GM06990 (cell line): ENCODE data around the gene ANKDD1A.
A peak's percentile ranks its signal among the peaks of the same experiment; 100 is the strongest.

Source experiments
- DNase-seq: peaks from one replicate; pipeline ENCODE4 v3.0.0-alpha.2; 2011; ENCODE audit not compliant: insufficient read length; ENCODE audit errors: extremely low read depth
- H3K27me3 ChIP-seq: replicated peaks from 2 replicates; pipeline ENCODE4 v1.6.0; 2011; ENCODE audit warnings: low read length; ENCODE audit not compliant: control insufficient read depth, insufficient read depth
- H3K36me3 ChIP-seq: 2 replicates; pipeline ENCODE4 v1.5.1; 2011; ENCODE audit warnings: low read length; ENCODE audit not compliant: control insufficient read depth, insufficient read depth
- H3K4me3 ChIP-seq: replicated peaks from 2 replicates; pipeline ENCODE4 v1.5.1; 2011; ENCODE audit warnings: low read depth, mild to moderate bottlenecking, control low read depth, low read length
- CTCF ChIP-seq: IDR thresholded peaks from 2 replicates; pipeline ENCODE4 v1.5.1; 2011; ENCODE audit warnings: low read length, control low read depth, mild to moderate bottlenecking, inconsistent platforms; ENCODE audit not compliant: insufficient read depth, poor library complexity, severe bottlenecking

ANKDD1A gene

GRCh38 chr15:64975390-64975789, 63.7 kb downstream of the ANKDD1A start:
- no peaks in the 10 kb centered on the region for H3K27me3 ChIP-seq
- DNase-seq, result no peak
- no peak overlapping the region for H3K4me3 ChIP-seq
- H3K36me3 ChIP-seq, result peaks cover 9% of the 10 kb centered on the region
- no peak for TF ChIP-seq CTCF

GRCh38 chr15:64979252-64979710, 67.6 kb downstream of the ANKDD1A start:
- no peak for TF ChIP-seq CTCF
- no peak overlapping the region for H3K4me3 ChIP-seq
- H3K36me3 ChIP-seq, result peaks cover 5% of the 10 kb centered on the region
- no peak for DNase-seq
- no peaks in the 10 kb centered on the region for H3K27me3 ChIP-seq

GRCh38 chr15:64981812-64982431, 70.2 kb downstream of the ANKDD1A start:
- no peak for TF ChIP-seq CTCF
- Histone ChIP-seq H3K4me3 (no peak overlapping the region), H3K36me3 (peaks cover 7% of the 10 kb centered on the region), H3K27me3 (no peaks in the 10 kb centered on the region)
- DNase-seq, result no peak

- Histone ChIP-seq H3K36me3 (peaks cover 8% of the 10 kb centered on the region), H3K27me3 (no peaks in the 10 kb centered on the region), H3K4me3 (no peak overlapping the region)
- no peak for DNase-seq
- TF ChIP-seq CTCF, result no peak
Observed at GRCh38 chr15:64982472-64982871, 70.8 kb downstream of the ANKDD1A start.

- Histone ChIP-seq H3K27me3 (no peaks in the 10 kb centered on the region), H3K4me3 (peak overlapping the region; percentile 11; the same call in 1 of the 2 replicates), H3K36me3 (peaks cover 5% of the 10 kb centered on the region)
- DNase-seq, result no peak
- no peak for TF ChIP-seq CTCF
Observed at GRCh38 chr15:64985366-64986033, 73.8 kb downstream of the ANKDD1A start.
